HCT116 (cell line): ENCODE measurements around the gene TRDMT1. TPM values are rescaled to one million over a fixed set of nuclear protein-coding genes. Genes with fewer than 3 reads are reported as not detected.

Source experiments
- ATAC-seq: fragments of 200-7000 bp; cut with Tn5 transposase; 2 replicates; pipeline ENCODE4 v1.9.1; 2020; ENCODE audit warnings: mild to moderate bottlenecking, moderate library complexity
- BruUV-seq: library from RNA; stranded (reverse); fragments of 400-500 nt; replicated peaks from 2 replicates; lab custom pipeline; 2021; lab: Mats Ljungman, UMichigan
- CTCF ChIA-PET: fragments of 300-600 bp; sonication (Branson Sonifier 250); formaldehyde crosslinking; loops from one replicate; lab custom pipeline; 2021; ENCODE audit warnings: antibody characterized with exemption; lab: Charles Lee
- POLR2A ChIA-PET: fragments of 300-600, 350-600 bp; sonication (Branson Sonifier 250); formaldehyde crosslinking; loops from one replicate; lab custom pipeline; 2021; ENCODE audit warnings: antibody characterized with exemption; lab: Charles Lee
- RAD21 ChIA-PET, 2 experiments: fragments of 300-600 bp; sonication (Branson Sonifier 250); formaldehyde crosslinking; loops; one replicate each; lab custom pipeline; 2023; ENCODE audit warnings: low total read pairs in 2 of 2; ENCODE audit not compliant: uncharacterized antibody in 2 of 2, unreplicated experiment in 2 of 2, low non-redundant PET in 1 of 2; lab: Charles Lee
- DNase-seq: peaks from one replicate; pipeline ENCODE4 v3.0.0-alpha.2; 2010; ENCODE audit warnings: low read depth, low spot score
- H2AFZ ChIP-seq: fragments of 200-600 bp; shearing (Covaris generic), sonication (generic); 2 replicates; pipeline ENCODE4 v1.6.1; 2017; ENCODE audit warnings: low read depth, mixed run types, mixed read lengths, antibody characterized with exemption, low read length; ENCODE audit not compliant: poor library complexity, severe bottlenecking
- H3K27ac ChIP-seq: 2 replicates; pipeline ENCODE4 v1.5.1; 2012; ENCODE audit warnings: low read depth, low read length
- H3K27me3 ChIP-seq: fragments of 200-600 bp; sonication (generic); 2 replicates; pipeline ENCODE4 v1.6.1; 2016; ENCODE audit warnings: mixed run types, low read length, mixed read lengths; ENCODE audit not compliant: insufficient read depth
- H3K36me3 ChIP-seq, 2 experiments: fragments of 200-500 bp in 1 of 2; fragments of 200-600 bp in 1 of 2; sonication (Bioruptor generic) in 1 of 2; sonication (generic) in 1 of 2; 2 replicates each; pipeline versions ENCODE4 v1.5.1 to v1.6.1; 2014 to 2016; ENCODE audit warnings: low read length in 2 of 2, inconsistent platforms in 1 of 2, mixed read lengths in 1 of 2, mixed run types in 1 of 2; ENCODE audit not compliant: insufficient read depth in 2 of 2, control insufficient read depth in 1 of 2
- H3K4me1 ChIP-seq, 2 experiments: fragments of 200-600 bp in 1 of 2; sonication (generic) in 1 of 2; 2 replicates each; pipeline versions ENCODE4 v1.5.1 to v1.6.1; 2012 to 2017; ENCODE audit warnings: low read length in 2 of 2, inconsistent platforms in 1 of 2, mild to moderate bottlenecking in 1 of 2, mixed read lengths in 1 of 2, mixed run types in 1 of 2, moderate library complexity in 1 of 2; ENCODE audit not compliant: insufficient read depth in 2 of 2, control insufficient read depth in 1 of 2
- H3K4me2 ChIP-seq: fragments of 200-600 bp; sonication (generic); 2 replicates; pipeline ENCODE4 v1.6.1; 2017; ENCODE audit warnings: mixed run types, low read length, mixed read lengths
- H3K4me3 ChIP-seq, 2 experiments: fragments of 200-600 bp in 1 of 2; sonication (generic) in 1 of 2; replicated peaks in 1 of 2; 2 replicates each; pipeline ENCODE4 v1.5.1; 2011 to 2016; ENCODE audit warnings: low read length in 2 of 2, control low read depth in 1 of 2, low read depth in 1 of 2, mild to moderate bottlenecking in 1 of 2, mixed read lengths in 1 of 2, mixed run types in 1 of 2
- H3K79me2 ChIP-seq: fragments of 200-600 bp; sonication (generic); 2 replicates; pipeline ENCODE4 v1.6.1; 2017; ENCODE audit warnings: mild to moderate bottlenecking, mixed run types, low read length, moderate library complexity, mixed read lengths; ENCODE audit not compliant: insufficient read depth
- H3K9ac ChIP-seq: fragments of 200-600 bp; sonication (generic); 2 replicates; pipeline ENCODE4 v1.6.1; 2016; ENCODE audit warnings: low read length, mixed read lengths
- H3K9me2 ChIP-seq: fragments of 200-600 bp; sonication (generic), shearing (Covaris generic); 2 replicates; pipeline ENCODE4 v1.6.1; 2017; ENCODE audit warnings: mixed run types, mild to moderate bottlenecking, moderate library complexity; ENCODE audit not compliant: insufficient read depth
- H3K9me3 ChIP-seq, 2 experiments: fragments of 200-500 bp in 1 of 2; fragments of 200-600 bp in 1 of 2; sonication (Bioruptor generic) in 1 of 2; sonication (generic) in 1 of 2; 2 replicates each; pipeline ENCODE4 v1.6.1; 2014 to 2017; ENCODE audit warnings: low read length in 2 of 2, mixed read lengths in 2 of 2, inconsistent platforms in 1 of 2, low read depth in 1 of 2, mild to moderate bottlenecking in 1 of 2, mixed run types in 1 of 2, moderate library complexity in 1 of 2; ENCODE audit not compliant: control insufficient read depth in 1 of 2, insufficient read depth in 1 of 2
- H4K20me1 ChIP-seq: fragments of 200-600 bp; sonication (generic), shearing (Covaris generic); 2 replicates; pipeline ENCODE4 v1.6.1; 2017; ENCODE audit warnings: mixed run types, mild to moderate bottlenecking, moderate library complexity; ENCODE audit not compliant: insufficient read depth
- CBX3 ChIP-seq: IDR thresholded peaks from 2 replicates; pipeline ENCODE4 v1.6.1; 2012; ENCODE audit warnings: low read depth
- CTCF ChIP-seq, 3 experiments: fragments of 200-600 bp in 1 of 3; sonication (generic) in 1 of 3; IDR thresholded peaks in 2 of 3; conservative IDR thresholded peaks in 1 of 3; 2 replicates each; pipeline ENCODE4 v1.5.1; 2012 to 2017; ENCODE audit warnings: low read depth in 2 of 3, low read length in 2 of 3, antibody characterized with exemption in 1 of 3, borderline replicate concordance in 1 of 3, control low read depth in 1 of 3, mild to moderate bottlenecking in 1 of 3, mixed read lengths in 1 of 3, mixed run types in 1 of 3, moderate library complexity in 1 of 3; ENCODE audit not compliant: insufficient read depth in 1 of 3
- EGR1 ChIP-seq: IDR thresholded peaks from 2 replicates; pipeline ENCODE4 v1.6.1; 2012; ENCODE audit warnings: low read depth
- EZH2 ChIP-seq: fragments of 200-600 bp; sonication (generic); IDR thresholded peaks from 2 replicates; pipeline ENCODE4 v1.6.1; 2017; ENCODE audit warnings: antibody characterized with exemption, mixed run types
- EZH2phosphoT487 ChIP-seq: fragments of 200-600 bp; IDR thresholded peaks from 2 replicates; pipeline ENCODE4 v1.6.1; 2018; ENCODE audit warnings: antibody characterized with exemption, borderline replicate concordance
- POLR2A ChIP-seq: IDR thresholded peaks from 2 replicates; pipeline ENCODE4 v1.7.0; 2011; ENCODE audit warnings: borderline replicate concordance; ENCODE audit not compliant: insufficient read depth, insufficient read length; ENCODE audit errors: extremely low read depth
- POLR2AphosphoS5 ChIP-seq: IDR thresholded peaks from 2 replicates; pipeline ENCODE4 v1.6.1; 2011; ENCODE audit warnings: mild to moderate bottlenecking, low read depth, low read length, moderate library complexity
- SP1 ChIP-seq: IDR thresholded peaks from 2 replicates; pipeline ENCODE4 v1.6.1; 2012; ENCODE audit warnings: low read depth
- SRF ChIP-seq: IDR thresholded peaks from 2 replicates; pipeline ENCODE4 v1.6.1; 2012; ENCODE audit warnings: low read depth
- TCF7L2 ChIP-seq: IDR thresholded peaks from 2 replicates; pipeline ENCODE4 v1.7.0; 2011; ENCODE audit warnings: borderline replicate concordance, inconsistent platforms; ENCODE audit not compliant: insufficient read depth, insufficient read length; ENCODE audit errors: extremely low read depth
- ZBTB33 ChIP-seq: IDR thresholded peaks from 2 replicates; pipeline ENCODE4 v1.6.1; 2011; ENCODE audit warnings: mild to moderate bottlenecking, low read length, moderate library complexity; ENCODE audit not compliant: insufficient replicate concordance; ENCODE audit errors: extremely low read depth
- intact Hi-C: fragments of 100-400 bp; cut with micrococcal nuclease; formaldehyde crosslinking; loops from 2 replicates; pipeline ENCODE4 v1.10.0; 2022
- total RNA-seq: library from RNA; stranded (reverse); gene quantifications from one replicate; pipeline ENCODE4 v1.2.1, GENCODE V29; 2021; ENCODE audit not compliant: unreplicated experiment
- TF ChIP-seq, protein P1 (sequence below): IDR thresholded peaks from 2 replicates; pipeline ENCODE4 v1.6.1; 2012

Gene TRDMT1
- total RNA-seq, 1 experiment from 2014 or later, result 8.6 TPM

- H3K9ac ChIP-seq, result no peak overlapping the region
- H3K36me3 ChIP-seq, result no peaks in the 10 kb centered on the region
- no peak overlapping the region for H3K4me2 ChIP-seq
- no peaks in the 10 kb centered on the region for H3K79me2 ChIP-seq
- H3K9me2 ChIP-seq, result no peaks in the 10 kb centered on the region
- no peak for TF ChIP-seq EGR1
- no peak for TF ChIP-seq CBX3
- DNase-seq (no peak), ATAC-seq (no peak)
- ChIA-PET POLR2A (interaction anchor here (0.8 kb wide), 1 partner anchor 353 kb away, joined by 3 read pairs; no protein-coding TSS in a partner anchor), CTCF (no interaction called here), RAD21 (no interaction called here)
- intact Hi-C loops, result no loop called here
- no peaks in the 10 kb centered on the region; a peak in 1 of 4 replicates for H3K9me3 ChIP-seq
- H4K20me1 ChIP-seq, result no peaks in the 10 kb centered on the region
- H2AFZ ChIP-seq, result no peak overlapping the region
- no peak overlapping the region for H3K27ac ChIP-seq
- H3K4me1 ChIP-seq, result no peaks in the 10 kb centered on the region
- no peak overlapping the region for H3K4me3 ChIP-seq
- no peaks in the 10 kb centered on the region for H3K27me3 ChIP-seq
- BruUV-seq, result no TSS peak
Measured at GRCh38 chr10:17244700-17245365, 43.4 kb upstream of the TRDMT1 start.

DNA sequence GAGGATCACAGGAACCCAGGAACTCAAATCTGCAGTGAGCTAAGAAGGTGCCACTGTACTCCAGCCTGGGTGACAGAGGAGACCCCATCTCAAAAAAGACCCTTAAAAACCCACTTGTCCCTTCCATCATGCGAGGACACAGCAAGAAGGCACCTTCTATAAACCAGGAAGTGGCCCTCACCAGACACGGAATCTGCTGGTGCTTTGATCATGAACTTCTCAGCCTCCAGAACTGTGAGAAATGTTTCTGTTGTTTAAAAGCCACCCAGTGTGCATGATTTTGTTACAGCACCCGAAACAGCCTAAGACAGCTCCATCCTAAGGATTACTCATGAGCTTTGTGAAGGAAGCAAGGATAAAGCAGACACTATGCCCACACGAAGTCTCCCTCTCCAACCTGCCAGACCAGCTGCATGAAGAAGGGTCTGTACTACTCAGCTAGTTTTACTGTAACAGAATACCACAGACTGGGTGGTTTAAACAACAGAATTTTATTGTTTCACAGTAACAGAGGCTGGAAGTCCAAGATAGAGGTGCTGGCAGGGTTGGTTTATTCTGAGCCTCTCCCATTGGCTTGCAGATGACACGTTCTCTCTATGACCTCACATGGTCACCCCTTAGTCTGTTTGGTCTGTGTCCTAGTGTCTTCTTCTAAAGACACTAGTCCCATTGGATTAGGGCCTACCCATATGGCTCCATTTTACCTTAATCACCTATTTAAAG is 40.3 kb upstream of the TRDMT1 start:
- H3K9me2 ChIP-seq, result no peaks in the 10 kb centered on the region
- H4K20me1 ChIP-seq, result no peaks in the 10 kb centered on the region
- ChIA-PET RAD21 (no interaction called here), CTCF (no interaction called here), POLR2A (interaction anchor here (1.2 kb wide), 1 partner anchor 350 kb away, joined by 3 read pairs; no protein-coding TSS in a partner anchor)
- no TSS peak for BruUV-seq
- no peaks in the 10 kb centered on the region for H3K27me3 ChIP-seq
- DNase-seq, result no peak
- H3K36me3 ChIP-seq, result no peaks in the 10 kb centered on the region
- H3K4me1 ChIP-seq, result no peaks in the 10 kb centered on the region
- no peaks in the 10 kb centered on the region for H3K9me3 ChIP-seq
- H3K79me2 ChIP-seq, result no peaks in the 10 kb centered on the region
- H3K27ac ChIP-seq, result no peak overlapping the region
- no peak overlapping the region for H2AFZ ChIP-seq
- no peak for TF ChIP-seq TCF7L2
- no peak for TF ChIP-seq ZBTB33
- TF ChIP-seq POLR2AphosphoS5, result no peak
- TF ChIP-seq EZH2, result no peak
- no peak for TF ChIP-seq CBX3
- no peak for TF ChIP-seq EZH2phosphoT487
- no peak for TF ChIP-seq CTCF (IDR thresholded peaks at IDR 0.05 in 2 of 3, conservative IDR thresholded peaks at IDR 0.05 in 1 of 3; ENCODE audit: borderline replicate concordance in 1 of 3, insufficient read depth in 1 of 3, low read depth in 2 of 3, low read length in 2 of 3)
- no peak for TF ChIP-seq SRF
- TF ChIP-seq, protein P1, sequence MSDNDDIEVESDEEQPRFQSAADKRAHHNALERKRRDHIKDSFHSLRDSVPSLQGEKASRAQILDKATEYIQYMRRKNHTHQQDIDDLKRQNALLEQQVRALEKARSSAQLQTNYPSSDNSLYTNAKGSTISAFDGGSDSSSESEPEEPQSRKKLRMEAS, result no peak
- no peak for TF ChIP-seq POLR2A
- TF ChIP-seq SP1, result no peak
- intact Hi-C loops, result no loop called here
- no peak overlapping the region for H3K4me2 ChIP-seq
- no peak for ATAC-seq
- no peak overlapping the region for H3K9ac ChIP-seq
- H3K4me3 ChIP-seq, result no peak overlapping the region
